Measurements from ENCODE around the gene TMPRSS9. TPM values are rescaled to one million over a fixed set of nuclear protein-coding genes. Genes with fewer than 3 reads are reported as not detected.

Gene TMPRSS9
- total and polyA plus RNA-seq, 10 donors, result 0.70 to 4.3 (median 2.7) TPM

- DNase-seq, result no peak
- Histone ChIP-seq H3K4me1 (no peaks in the 10 kb centered on the region), H3K4me3 (no peak overlapping the region), H3K9me3 (no peaks in the 10 kb centered on the region), H3K27ac (no peak overlapping the region), H3K36me3 (peaks cover 0 to 93% (median 50%) of the 10 kb centered on the region in 6 donors), H3K27me3 (replicated peaks in 1 of 7) (no peaks in the 10 kb centered on the region)
- intact Hi-C loops (cut with DNase I; ENCODE audit: low total_unique reads), result no loop called here
- 90 to 97% (median 94%) methylated on average over 17 to 20 of the region's 20 CpGs for WGBS, 5 donors
- TF ChIP-seq CTCF (IDR thresholded peaks at IDR 0.05 in 8 of 11, conservative IDR thresholded peaks at IDR 0.05 in 3 of 11) (no peak), POLR2AphosphoS5 (IDR thresholded peaks at IDR 0.05) (peak in 1 of 3 donors; percentile 18)
Measured at GRCh38 chr19:2438178-2438577, 78.1 kb downstream of the TMPRSS9 start.

- intact Hi-C loops (cut with DNase I; ENCODE audit: low total_unique reads), result no loop called here
- 93 to 100% (median 98%) methylated on average over 1 of the region's 1 CpG for WGBS, 5 donors
Measured at GRCh38 chr19:2440515-2440914, 80.5 kb downstream of the TMPRSS9 start.

GRCh38 chr19:2441096-2441752 lies 81.2 kb downstream of the TMPRSS9 start:
- intact Hi-C loops (cut with DNase I; ENCODE audit: low total_unique reads), result no loop called here
- Histone ChIP-seq H3K36me3 (peaks cover 0 to 86% (median 37%) of the 10 kb centered on the region in 6 donors), H3K27ac (no peak overlapping the region), H3K27me3 (replicated peaks in 1 of 7) (no peaks in the 10 kb centered on the region), H3K4me3 (no peak overlapping the region), H3K9me3 (no peaks in the 10 kb centered on the region), H3K4me1 (peaks cover 1 to 3% (median 2%) of the 10 kb centered on the region in 6 donors)
- DNase-seq, result no peak
- TF ChIP-seq CTCF (IDR thresholded peaks at IDR 0.05 in 8 of 11, conservative IDR thresholded peaks at IDR 0.05 in 3 of 11) (no peak), POLR2AphosphoS5 (IDR thresholded peaks at IDR 0.05) (peak in 1 of 3 donors; percentile 15)
- WGBS, 5 donors, result 96 to 99% (median 97%) methylated on average over 12 to 26 of the region's 26 CpGs

More at GRCh38 chr19:2440515-2440914, 80.5 kb downstream of the TMPRSS9 start:
- Histone ChIP-seq H3K4me1 (no peaks in the 10 kb centered on the region), H3K36me3 (peaks cover 0 to 93% (median 37%) of the 10 kb centered on the region in 6 donors), H3K4me3 (no peak overlapping the region), H3K9me3 (no peaks in the 10 kb centered on the region), H3K27me3 (replicated peaks in 1 of 7) (no peaks in the 10 kb centered on the region), H3K27ac (no peak overlapping the region)
- TF ChIP-seq POLR2AphosphoS5 (IDR thresholded peaks at IDR 0.05) (no peak), CTCF (IDR thresholded peaks at IDR 0.05 in 8 of 11, conservative IDR thresholded peaks at IDR 0.05 in 3 of 11) (no peak), POLR2A (IDR thresholded peaks at IDR 0.05) (no peak)
- DNase-seq, result no peak

GRCh38 chr19:2443116-2443784 lies 83.2 kb downstream of the TMPRSS9 start:
- H3K4me3 ChIP-seq, result no peak overlapping the region
- H3K27me3 ChIP-seq (replicated peaks in 1 of 7), result no peaks in the 10 kb centered on the region
- no peak overlapping the region for H3K27ac ChIP-seq
- intact Hi-C loops (cut with DNase I; ENCODE audit: low total_unique reads), result no loop called here
- peaks cover 0 to 72% (median 21%) of the 10 kb centered on the region in 6 donors for H3K36me3 ChIP-seq
- H3K9me3 ChIP-seq, result no peaks in the 10 kb centered on the region
- TF ChIP-seq CTCF (IDR thresholded peaks at IDR 0.05 in 8 of 11, conservative IDR thresholded peaks at IDR 0.05 in 3 of 11) (no peak), POLR2AphosphoS5 (IDR thresholded peaks at IDR 0.05) (no peak), POLR2A (IDR thresholded peaks at IDR 0.05) (no peak)
- peaks cover 7 to 19% (median 13%) of the 10 kb centered on the region in 6 donors for H3K4me1 ChIP-seq
- 88 to 94% (median 92%) methylated on average over 8 to 22 of the region's 22 CpGs for WGBS, 5 donors
- no peak for DNase-seq
